AG09319 (cell line): ENCODE results near the gene ALDH16A1.

Source experiments
- DNase-seq: peaks from one replicate; pipeline ENCODE4 v3.0.0-alpha.2; 2010; ENCODE audit warnings: low read depth; ENCODE audit errors: extremely low read depth
- CTCF ChIP-seq: IDR thresholded peaks from 2 replicates; pipeline ENCODE4 v1.5.1; 2011; ENCODE audit warnings: low read depth, mild to moderate bottlenecking, inconsistent platforms, low read length, moderate library complexity

ALDH16A1 gene

GRCh38 chr19:49514151-49514550 lies 61.1 kb downstream of the ALDH16A1 start:
- DNase-seq: no peak

DNA sequence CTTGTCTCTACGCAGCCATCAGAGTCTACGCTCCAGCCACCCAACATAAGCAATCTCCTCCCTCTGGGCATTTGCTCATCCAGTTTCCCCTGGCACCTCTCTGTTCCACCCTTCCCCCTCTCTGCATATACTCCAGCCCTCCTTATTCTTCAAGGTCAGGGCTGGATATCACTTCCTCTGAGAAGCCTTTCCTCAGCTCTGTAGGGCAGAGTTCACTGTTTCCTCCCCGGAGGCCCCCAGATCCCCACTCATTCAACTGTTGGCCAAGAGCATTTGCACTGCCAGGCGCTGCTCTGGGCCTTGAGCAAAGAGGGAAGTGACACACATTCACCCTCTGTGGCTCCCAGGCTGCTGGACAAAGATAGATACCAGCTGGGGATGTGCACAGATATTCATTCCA lies 62.7 kb downstream of the ALDH16A1 start:
- no peak for DNase-seq
- TF ChIP-seq CTCF: no peak

More at GRCh38 chr19:49514151-49514550, 61.1 kb downstream of the ALDH16A1 start:
- TF ChIP-seq CTCF: no peak

- no peak for DNase-seq
- TF ChIP-seq CTCF: no peak
Observed at GRCh38 chr19:49518033-49518432, 65.0 kb downstream of the ALDH16A1 start.
